DMS114 treated with DMSO at 0.1 percent for 48 hours (cell line): ENCODE results near the gene ZNF511.
"Not testable (repeated sequence)": the region's sequence is repeated elsewhere in the genome, so short reads cannot be mapped to it uniquely, and the experiment has no call there.

Source experiments
- DNase-seq: peaks from one replicate; lab custom pipeline; 2025; ENCODE audit not compliant: unreplicated experiment; lab: John Stamatoyannopoulos, UW

Gene ZNF511, protein sequence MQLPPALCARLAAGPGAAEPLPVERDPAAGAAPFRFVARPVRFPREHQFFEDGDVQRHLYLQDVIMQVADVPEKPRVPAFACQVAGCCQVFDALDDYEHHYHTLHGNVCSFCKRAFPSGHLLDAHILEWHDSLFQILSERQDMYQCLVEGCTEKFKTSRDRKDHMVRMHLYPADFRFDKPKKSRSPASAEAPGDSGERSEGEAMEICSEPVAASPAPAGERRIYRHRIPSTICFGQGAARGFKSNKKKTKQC

DNA sequence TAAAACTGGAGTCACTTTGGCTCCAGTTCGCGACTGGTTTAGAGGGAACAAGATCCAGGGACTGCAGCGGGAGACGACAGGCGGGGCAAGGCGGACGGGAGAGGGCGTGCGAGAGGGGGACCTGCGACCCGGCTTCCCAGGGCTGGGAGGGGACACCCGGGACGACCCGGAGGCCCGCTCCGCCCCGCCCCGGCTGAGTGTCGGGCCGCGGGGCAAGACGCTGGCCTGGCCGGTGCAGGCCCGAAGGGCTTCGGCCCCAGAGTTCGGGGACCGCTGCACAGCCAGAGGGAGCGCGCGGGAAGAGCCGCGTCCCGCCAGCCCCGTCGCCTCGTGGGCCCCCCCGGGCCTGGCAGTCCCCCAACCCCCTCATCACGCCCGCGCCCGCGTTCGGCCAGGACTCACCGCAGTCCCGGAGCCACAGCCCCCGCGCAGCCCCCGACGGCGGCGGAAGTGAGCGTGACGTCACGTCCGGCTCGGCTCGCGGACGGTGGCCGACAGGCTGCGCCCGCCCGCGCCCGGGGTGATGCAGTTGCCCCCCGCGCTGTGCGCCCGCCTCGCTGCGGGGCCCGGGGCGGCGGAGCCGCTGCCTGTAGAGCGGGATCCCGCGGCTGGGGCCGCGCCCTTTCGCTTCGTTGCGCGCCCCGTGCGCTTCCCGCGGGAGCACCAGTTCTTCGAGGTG is at the start of gene ZNF511, which contains the start of gene TUBGCP2:
Gene ZNF511 (plus strand): TSS at position 494 of the 679 bp plus-strand sequence. CDS start 30 bp downstream, at position 524.
Gene TUBGCP2 (minus strand): TSS at position 452 of the 679 bp plus-strand sequence. CDS start 5,931 bp downstream, outside the sequence.
- peak; percentile 72 for DNase-seq

DNA sequence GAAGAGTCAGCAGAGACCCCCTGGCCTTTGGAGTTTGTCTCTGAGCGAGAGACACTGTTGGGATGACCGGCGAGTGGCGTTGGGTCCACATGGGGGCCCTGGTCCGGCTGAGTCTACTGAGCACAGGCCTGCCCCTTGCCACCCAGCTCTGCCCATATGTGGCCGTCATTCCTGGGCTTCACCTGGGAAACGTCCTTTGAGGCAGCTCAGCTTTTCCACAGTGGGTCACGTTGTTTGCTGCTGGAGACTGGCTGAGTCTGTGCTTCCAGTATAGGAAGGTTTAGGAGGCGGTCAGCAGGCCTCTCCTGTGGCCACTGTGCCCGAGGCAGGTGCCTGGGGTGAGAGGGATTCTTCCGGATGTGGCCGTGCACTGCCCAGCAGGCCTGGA is 49.1 kb upstream of the ZNF511 start:
- no peak for DNase-seq

DNA sequence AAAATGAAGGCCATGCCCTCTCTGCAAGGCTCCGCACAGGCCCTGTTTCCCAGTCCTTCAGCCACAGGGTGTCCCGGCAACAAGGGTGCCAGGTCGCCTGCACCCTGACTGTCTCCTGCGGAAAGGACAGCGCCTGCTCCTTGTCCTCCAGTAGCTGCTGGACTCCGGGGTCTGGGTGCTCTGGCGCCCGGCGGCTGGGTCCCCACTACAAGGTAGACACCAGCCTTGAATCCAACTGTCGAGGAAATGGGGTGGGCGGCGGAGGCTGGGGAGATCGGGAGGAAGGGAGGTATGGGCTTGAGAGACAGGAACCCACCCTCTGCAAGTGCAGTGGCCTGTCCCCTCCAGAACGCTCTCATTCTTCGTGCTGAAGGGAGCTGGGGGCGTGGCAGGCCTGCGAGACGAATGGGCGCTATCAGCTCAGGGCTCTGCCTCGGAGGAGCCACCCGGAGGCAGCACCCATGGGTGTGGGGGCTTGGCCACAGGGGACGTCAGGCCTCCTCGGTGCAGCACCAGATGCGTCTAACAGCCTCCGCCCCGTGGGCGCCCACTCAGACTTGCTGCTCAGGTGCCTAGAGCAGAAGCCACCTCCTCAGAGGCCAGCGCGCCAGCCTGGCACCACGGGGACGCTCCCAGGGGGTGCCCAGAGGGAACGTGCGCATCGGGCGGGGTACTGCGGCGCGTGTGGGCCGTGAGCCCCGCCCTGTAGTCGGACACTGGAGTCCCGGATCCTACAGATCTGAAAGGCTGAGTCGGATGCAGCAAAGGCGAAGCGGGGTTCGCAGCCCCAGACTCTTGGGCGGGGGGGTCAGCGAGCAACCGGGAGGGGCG is 47.6 kb upstream of the ZNF511 start:
- no peak for DNase-seq

DNA sequence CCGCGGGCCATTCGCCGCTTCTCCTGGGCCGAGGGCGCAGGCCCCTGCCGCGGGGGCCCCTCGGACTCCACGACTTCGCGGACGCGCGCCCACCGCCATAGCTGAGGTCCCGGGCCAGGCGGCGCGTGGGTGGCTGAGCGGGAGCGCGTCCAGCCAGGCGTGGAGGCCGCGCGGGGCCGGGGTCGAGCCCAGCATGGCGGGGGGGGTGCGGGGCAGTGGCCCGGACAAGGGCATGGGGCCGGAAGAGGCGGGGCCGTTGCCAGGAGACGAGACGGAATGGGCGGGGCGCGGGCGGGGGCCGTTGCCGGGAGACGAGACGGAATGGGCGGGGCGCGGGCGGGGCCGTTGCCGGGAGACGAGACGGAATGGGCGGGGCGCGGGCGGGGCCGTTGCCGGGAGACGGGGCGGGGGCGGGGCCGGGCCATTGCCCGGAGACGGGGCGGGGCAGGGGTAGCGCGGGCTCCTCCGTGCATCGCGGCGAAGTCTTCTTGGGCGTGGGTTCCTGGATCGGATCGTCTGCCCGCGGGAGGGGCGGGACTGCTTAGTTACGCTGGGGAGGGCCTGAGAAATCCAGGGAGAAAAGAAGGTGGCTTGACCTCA is 46.9 kb upstream of the ZNF511 start:
- peak; percentile 34 for DNase-seq

DNA sequence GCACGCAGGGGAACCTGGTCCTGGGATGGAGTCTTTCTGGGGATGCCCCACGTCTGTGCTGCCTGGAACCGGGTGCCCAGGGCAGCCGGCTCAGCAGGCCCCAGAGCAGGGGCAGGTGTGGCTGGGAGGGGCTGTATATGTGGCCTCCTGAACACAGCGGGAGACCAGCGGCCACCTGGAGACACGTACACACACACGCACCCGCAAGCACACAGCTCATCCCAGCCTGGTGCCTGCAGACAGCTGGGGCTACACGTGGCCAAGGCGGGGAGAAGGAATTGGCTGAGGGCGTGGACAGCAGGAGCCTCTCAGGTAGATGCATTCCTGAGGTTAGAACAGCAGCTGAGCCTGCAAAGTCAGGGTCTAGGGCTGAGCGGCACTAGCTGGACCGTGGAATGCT is 46.0 kb upstream of the ZNF511 start:
- DNase-seq: no peak

DNA sequence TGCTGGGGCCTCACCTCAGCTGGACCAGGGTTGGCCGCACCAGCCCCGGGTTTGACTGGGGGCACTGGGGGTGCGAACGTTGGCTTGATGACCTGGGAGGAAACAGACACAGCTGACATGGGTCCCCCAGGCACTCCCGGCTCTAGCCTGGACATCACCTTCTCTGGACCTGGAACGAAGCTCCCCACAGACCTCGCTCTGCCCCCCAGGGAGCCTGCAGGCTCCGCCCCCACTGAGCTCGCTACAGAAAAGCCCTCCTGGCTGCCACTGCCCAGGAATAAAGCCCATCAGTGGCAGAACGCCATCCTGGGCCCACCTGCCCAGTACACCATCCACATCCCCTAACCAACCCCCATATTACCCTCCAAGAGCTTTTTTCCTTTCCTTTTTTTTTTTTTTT is 45.0 kb upstream of the ZNF511 start:
- DNase-seq: no peak

DNA sequence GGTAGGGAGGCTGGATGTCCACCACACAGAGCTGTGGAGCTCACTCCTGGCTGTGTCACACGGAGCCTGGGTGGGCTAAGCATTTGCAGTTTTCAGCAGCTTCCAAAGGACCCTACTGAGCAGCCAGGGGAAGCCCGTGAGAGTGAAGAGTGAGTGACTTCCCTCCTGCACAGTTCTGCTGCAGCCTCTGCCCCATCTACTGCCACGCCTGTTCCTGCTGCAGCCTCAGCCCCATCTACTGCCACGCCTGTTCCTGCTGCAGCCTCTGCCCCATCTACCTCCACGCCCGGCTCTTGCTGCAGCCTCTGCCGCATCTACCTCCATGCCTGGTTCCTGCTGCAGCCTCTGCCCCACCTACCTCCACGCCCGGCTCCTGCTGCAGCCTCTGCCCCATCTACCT is 44.3 kb upstream of the ZNF511 start:
- no peak for DNase-seq

DNA sequence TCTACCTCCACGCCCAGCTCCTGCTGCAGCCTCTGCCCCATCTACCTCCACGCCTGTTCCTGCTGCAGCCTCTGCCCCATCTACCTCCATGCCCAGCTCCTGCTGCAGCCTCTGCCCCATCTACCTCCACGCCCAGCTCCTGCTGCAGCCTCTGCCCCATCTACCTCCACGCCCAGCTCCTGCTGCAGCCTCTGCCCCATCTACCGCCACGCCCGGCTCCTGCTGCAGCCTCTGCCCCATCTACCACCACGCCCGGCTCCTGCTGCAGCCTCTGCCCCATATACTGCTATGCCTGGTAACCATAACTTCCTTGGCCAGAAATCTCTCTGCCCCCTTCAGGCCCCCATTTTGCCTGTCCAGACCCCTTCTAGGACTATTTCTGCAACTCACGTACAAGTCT is 43.7 kb upstream of the ZNF511 start:
- DNase-seq: not testable (repeated sequence)

DNA sequence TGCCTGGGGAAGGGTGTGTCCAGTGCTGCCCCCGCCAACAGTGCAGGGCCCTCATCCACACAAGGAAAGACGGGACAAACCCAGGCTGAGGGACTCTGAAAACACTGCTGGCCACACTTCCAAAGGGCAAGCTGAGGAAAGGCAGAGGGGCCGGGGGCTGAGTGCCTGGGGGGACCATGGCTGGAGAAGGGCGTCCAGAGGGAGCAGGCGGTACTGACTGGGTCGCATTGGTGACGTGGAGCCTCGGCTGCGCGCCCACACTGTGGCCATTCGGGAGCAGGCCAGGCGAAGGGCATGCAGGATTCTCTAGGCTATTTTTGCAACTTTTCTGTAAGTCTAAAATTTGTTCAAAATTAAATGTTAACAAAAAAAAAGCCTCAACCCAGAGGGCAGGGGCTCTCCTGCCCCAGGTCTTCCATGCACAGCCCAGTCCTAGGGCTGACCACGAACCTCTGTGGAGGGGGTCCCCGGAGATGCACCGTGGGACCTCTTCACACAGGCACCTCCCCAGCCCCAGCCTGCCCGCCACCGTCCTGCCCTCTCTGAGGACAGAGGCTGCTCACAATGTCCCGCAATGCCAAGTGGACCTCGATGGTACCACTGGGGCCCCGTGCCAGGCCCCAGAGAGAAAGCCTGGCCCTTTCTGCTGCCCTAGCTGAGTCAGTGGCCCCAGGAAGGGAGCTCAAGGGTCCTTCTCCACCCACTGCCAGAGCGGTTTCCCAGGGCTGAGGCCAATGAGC is 42.5 kb upstream of the ZNF511 start:
- no peak for DNase-seq

DNA sequence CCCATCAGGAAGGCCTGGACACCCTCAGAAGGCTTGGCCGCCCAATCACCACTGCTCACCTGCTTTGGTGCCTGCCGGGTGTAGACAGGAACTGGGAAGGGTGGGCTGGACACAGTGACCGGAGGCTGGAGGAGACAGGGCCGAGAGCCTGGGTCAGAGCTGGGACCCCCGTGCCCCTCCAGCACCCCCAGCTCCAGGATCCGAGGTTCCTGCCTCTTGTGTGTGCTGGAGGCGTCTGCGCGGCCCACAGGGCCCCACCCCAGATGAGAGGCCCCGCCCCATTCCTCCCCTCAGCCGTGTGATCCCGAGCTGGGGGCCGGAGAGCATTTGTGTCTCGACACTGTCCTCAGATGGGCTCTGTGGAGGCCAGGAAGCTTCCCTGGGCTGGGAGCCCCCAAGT is 41.4 kb upstream of the ZNF511 start:
- no peak for DNase-seq

DNA sequence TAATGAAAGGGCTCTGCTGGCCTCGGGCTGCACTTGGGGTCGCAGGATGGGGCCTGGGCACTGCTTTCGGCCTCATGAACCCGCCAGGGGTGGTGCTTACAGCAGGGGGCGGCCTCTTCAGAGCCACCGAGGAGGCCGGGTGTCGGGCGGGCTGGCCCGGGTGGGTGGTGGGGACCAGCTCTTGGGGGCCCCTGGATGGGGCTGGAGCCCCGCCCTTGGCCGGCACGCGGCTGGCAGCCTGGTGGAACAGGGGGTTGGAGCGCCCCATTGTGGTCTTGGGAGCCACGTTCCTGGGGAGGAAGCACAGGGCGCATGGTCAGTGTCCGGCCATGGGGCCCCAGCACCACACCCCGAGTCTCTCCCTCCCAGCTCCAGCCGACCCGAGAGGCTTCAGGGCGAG is 40.9 kb upstream of the ZNF511 start:
- no peak for DNase-seq

DNA sequence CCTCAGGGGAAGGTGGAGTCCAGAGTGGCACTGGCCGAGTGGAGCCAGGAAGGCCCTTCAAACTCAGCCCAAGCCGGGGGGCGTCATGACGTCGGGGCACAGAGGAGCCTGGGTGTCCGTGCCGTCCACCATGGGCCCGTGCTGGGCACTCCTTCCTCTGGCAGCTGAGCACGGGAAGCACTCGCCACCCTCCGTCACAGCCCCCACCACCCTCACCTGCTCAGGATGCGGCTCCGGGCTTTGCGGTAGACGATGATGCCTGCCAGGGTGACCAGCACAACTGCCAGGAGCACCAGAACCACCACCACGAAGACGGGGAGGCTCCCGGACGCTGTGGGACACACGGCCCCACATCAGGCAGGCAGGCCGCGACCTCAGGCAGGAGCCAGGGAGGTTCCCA is 40.2 kb upstream of the ZNF511 start:
- no peak for DNase-seq

DNA sequence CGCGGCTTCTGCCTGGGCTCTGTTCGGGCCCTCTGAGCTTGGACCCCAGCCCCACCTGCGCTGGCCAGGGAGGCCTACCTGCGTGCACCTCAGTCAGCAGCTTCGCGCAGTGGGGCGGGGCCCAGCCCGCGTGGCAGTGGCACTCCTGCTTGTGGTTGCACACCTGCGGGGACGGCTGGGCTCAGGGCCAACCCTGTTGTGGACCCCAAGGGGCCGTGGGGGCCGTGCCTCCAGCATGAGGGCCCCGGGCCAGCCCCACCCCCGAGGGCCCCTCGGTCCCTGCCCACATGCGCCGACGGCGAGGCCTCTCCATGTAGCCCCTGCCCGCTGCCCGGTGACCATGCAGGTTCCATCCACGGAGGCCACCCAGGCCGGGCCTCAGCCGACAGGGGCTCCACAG is 39.3 kb upstream of the ZNF511 start:
- DNase-seq: no peak

DNA sequence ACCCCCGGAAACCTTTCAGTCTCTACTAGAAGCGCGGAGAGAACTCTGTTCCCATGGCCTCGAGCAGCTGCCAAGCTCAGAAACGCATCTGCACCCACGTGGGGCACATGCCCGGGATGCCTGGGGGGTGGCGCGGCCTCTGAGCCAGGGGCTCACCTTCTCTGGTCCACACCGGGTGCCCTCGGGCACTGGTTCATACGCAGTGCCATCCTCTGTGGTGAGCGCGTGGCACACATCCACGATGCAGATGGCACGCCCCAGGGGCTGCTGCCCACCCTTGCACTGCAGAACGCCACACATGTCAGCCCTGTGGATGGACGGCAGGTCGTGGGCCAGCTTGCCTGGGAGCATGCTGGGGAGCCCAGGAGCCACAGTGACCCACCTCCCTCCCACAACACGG is 38.5 kb upstream of the ZNF511 start:
- no peak for DNase-seq

DNA sequence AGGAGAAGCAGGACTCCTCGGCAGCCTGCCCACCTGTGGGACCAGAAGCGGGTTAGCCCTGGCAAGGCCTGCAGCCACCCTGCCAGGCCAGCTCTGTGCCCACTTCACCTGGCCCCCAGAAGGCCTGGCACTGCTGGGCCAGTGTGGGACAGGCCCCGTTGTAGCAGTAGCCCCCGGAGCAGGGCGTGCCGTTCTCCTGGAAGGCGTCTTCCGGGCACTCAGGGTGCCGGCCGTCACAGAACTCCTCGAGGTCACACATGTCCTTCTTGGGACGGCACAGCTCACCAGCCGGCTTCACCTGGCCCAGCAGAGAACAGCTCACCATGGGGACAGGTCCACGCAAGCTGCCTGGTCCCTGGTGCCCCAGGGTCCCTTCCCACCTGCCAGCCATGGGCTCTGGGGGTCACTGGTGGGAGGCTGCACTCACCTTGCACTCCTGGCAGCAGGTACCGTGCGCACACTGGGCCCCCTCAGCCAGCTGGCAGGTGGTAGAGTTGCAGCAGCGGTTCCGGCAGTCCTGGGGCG is 37.9 kb upstream of the ZNF511 start:
- DNase-seq: no peak

DNA sequence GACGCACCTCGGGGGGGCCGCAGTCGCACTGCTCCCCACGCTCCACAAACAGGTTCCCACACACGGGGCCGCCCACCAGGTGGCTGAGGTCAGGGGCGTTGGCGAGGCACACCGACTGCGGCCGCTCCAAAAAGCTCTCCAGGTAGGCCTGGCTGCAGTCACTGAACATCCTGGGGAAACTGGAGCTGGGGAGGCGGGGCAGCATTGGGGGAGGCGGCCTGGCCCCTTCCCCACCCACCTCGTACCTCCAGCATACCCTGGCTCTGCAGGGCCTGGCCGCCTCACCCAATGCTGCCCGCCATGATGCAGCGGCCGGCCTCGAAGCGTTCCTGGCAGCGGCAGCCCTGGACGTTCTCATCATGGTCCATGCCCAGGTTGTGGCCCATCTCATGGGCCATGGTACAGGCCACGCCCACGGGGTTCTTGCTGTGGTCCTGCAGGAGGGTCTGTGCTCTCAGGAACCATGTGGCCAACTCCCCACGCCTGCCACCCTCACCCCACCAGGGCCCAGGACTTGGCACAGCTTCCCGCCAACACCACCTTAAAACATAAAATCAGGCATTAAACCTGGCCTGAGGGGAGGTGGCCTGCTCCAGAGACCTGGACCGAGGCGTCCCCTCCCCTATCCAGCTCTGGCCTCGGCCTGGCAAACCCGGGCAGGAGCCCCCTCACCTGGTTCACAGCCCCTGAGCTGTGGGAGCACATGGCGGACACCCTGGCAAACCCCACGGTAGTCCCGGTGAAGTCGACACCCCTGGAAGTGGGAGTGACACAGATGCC is 37.0 kb upstream of the ZNF511 start:
- no peak for DNase-seq

DNA sequence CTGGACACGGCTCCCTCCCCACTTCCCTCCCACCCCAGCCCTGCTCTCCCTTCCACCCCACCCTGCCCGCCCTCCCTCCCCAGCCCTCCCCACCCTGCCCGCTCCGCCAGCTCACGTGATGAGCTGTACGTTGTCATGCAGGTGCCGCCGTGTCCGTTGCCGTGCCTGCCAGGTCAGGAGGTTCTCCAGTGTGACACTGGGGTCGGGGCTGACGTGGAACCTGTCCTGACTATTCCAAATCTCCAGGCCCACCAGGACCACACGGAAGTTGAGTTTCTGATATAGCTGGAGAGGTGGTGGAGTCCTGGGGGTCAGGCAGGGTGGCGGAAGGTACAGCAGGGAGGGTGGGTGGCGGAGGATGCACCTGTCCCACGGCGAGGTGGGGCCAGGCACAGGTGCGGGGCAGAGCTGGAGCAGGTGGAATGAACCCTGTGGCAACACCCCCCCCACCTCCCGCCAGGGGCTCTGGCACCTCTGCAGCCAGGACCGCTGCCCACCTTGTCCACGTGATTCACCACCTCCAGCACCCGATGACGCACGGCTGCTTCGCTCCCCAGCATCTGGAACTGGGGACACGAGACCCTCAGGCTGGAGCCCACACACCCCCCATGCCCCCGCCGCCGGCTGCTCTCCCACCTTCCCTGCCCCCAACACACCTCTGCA is 36.3 kb upstream of the ZNF511 start:
- no peak for DNase-seq

DNA sequence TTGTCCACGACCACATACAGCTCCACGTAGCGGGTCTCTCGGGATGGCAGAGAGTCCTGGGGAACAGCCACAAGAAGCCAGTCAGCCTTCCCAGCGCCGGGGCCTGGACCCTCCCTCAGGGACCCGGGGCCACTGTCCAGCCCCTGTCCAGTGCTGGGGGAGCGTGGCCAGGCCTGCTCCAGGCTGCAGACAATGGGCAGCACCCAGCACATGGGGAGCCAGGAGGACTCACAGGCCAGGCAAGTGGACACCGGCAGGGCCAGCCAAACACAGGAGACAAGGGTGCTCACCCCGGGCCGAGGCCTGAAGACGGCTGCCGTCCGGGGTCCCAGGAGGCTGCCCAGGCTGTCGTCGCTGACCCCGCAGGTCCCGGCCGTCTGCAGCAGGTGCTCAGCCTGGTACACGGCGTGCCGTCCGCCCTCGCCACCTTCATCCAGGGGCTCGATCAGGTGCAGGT is 35.7 kb upstream of the ZNF511 start:
- DNase-seq: no peak

DNA sequence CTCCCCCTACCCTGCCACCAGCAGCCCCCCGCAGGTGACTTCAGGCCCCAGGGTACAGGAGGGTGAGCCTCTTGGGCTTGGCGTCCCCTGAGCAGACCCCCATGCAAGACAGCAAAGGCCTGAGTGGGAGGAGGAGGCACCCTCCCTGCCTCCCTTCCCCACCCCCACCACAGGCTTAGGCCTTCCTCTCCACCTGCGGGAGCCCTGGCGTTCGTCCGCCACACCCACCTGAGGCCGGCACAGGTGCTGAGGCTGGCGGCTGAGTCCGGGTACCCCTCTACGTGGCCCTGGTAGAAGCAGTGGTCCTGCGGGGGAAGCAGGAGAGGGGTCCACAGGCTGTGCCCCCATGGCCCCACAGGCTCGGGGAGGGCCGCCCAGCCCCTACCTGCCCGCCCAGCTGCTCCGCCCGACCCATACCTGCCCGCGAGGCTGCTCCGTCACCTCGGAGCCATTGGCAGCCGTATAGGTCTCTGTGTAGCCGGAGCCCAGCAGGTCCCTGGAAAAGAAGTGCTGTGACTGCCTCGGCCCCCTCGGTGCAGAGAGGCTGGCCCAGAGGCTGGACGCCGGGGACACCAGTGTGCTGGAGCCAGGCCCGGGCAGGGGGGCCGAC is 35.1 kb upstream of the ZNF511 start:
- no peak for DNase-seq
